Activated CD8-positive, alpha-beta memory T cell treated with anti-CD3 and anti-CD28 coated beads, Interleukin-2, amount 50 U/mL, for 1 hour (primary cell): ENCODE results near the gene SUB1.
"Not testable (repeated sequence)": the region's sequence is repeated elsewhere in the genome, so short reads cannot be mapped to it uniquely, and the experiment has no call there.

Experiments
- DNase-seq: peaks from one replicate; pipeline ENCODE4 v3.0.0-alpha.2; 2020; ENCODE audit errors: extremely low read depth

Gene SUB1

DNA sequence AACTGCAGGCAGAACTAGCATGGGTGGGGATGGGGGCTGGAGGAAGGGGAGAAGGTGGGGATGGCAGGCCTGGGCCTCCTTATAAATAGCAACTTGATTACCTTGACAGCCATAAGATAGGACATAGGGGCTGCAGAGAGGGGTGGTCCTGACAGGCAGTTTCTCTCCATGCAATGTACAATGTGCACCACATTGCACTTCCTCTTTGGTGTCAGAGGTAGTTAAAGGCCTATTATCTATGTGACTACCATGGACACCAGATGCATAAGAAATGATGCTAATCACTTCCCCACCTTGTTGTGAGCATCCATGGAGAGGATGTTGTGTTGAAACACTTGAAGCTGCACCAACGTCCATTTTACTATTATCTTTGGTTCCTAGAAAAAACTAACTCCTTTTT, 20.2 kb upstream of the SUB1 start:
- DNase-seq: no peak

- no peak for DNase-seq
Measured at GRCh38 chr5:32566319-32567111, 18.8 kb upstream of the SUB1 start.

GRCh38 chr5:32571128-32571527, 14.2 kb upstream of the SUB1 start:
- DNase-seq: no peak

GRCh38 chr5:32572778-32573480, 12.4 kb upstream of the SUB1 start:
- DNase-seq: no peak

DNA sequence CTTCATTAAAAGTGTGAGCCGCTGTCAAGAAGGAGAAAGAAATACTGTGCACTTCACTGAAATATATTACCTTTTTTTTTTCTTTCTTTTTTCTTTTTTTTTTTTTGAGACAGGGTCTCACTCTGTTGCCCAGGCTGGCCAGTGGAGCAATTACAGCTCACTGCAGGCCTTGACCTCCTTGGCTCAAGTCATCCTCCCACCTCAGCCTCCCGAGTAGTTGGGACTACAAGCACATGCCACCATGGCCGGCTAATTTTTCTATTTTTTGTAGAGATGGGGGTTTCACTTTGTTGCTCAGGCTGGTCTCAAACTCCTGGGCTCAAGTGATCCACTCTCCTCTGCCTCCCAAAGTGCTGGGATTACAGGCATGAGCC, 11.9 kb upstream of the SUB1 start:
- not testable (repeated sequence) for DNase-seq

DNA sequence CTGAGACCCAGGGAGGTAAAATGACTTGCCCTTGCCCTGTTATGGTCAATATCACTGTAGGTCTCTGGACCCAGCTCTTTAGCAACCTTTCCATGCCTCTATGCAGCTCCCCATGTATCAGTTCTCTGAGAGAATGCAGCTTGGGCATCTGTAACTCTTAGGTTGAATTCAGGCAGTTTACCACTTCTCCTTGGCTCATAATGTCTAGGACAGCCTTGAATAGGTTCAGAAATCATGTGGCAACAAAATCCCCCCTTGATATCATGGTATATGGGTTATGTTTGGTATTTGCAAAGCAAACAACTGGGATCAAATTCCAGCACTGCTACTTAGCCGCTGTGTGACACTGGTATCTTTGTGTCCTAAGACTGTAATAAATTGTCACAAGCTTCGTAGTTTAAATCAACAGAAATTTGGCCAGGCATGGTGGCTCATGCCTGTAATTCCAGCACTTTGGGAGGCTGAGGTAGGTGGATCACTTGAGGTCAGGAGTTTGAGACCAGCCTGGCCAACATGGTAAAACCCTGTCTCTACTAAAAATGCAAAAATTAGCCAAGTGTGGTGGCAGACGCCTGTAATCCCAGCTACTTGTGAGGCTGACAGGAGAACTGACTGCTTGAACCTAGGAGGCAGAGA, 10.7 kb upstream of the SUB1 start:
- DNase-seq: no peak

DNA sequence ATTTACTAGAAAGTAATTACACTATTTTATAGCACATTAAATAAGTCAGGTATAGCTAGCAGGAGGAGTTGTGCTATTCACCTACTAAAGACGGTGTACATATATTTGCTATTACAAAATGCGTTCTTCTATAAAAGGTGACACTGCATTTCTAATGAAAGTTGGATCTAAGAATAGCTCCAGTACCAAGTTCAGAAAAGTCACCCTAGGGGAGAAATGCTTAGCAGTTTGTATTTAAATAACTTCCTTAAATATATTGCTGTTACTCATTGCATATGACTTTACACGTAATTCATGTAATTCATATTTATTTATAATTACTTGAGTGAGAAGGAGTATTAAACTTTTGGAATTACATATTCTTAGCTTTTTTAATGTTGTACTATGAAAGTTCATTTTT, 7.0 kb upstream of the SUB1 start:
- no peak for DNase-seq

- DNase-seq: no peak
Measured at GRCh38 chr5:32578764-32579163, 6.6 kb upstream of the SUB1 start.

DNA sequence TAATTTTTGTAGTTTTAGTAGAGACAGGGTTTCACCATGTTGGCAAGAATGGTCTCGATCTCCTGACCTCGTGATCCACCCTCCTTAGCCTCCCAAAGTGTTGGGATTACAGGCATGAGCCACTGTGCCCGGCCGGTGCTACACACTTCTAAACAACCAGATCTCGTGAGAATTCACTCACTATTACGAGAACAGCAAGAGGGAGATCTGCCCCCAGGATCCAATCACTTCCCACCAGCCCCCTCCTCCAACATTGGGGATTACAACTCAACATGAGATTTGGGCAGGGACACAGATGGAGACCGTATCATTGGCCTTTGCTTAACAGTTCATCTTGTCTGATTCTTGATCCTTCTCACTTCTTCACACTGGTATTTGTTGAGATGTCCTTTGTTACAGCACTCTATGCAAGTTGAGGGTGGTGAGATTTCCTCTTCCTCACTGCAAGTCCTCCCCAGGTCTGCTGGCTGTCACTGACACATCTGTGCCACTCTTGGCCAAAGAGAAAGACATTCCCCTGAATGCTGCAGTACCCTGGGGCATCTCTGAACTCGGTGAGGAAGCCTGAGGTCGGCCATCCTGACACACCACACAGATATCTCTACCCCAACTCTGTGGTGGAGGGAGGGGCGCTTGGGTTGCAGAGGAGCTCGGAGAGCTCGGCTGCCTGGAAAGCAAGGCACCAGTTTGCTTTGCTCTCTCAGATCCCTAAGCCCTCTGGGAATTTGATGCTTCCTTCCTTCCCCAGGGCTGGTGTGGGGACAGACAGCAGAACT, 4.2 kb upstream of the SUB1 start:
- DNase-seq: no peak

- no peak for DNase-seq
Measured at GRCh38 chr5:32583582-32584232, 1.6 kb upstream of the SUB1 start.

DNA sequence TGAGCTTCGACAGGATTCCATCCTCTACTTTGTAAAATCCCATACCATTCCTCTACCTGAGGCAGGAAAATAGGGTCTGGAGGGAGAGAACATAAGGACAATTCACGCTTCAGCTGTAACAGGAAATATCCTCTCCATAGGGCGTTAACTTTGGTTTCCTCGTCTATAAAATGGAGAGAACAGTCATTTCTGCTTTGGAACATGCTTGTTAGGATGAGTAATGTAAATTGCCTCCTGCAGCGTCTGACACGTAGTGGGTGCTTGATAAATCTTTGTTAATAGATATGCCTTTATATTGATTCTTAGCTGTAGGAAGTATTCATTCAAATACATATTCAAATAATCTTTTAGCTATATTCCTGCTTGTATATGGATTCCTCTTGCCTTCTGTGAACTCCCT, 711 bp upstream of the SUB1 start:
- no peak for DNase-seq

- DNase-seq: no peak
Measured at GRCh38 chr5:32585122-32585445, 273 bp upstream of the SUB1 start.

- no peak for DNase-seq
Measured at GRCh38 chr5:32586276-32586599, 881 bp downstream of the SUB1 start.

GRCh38 chr5:32587067-32587551, 1.8 kb downstream of the SUB1 start:
- no peak for DNase-seq

- DNase-seq: no peak
Measured at GRCh38 chr5:32589416-32589815, 4.1 kb downstream of the SUB1 start.

GRCh38 chr5:32589942-32590869, 4.8 kb downstream of the SUB1 start:
- peak; percentile 7 for DNase-seq

DNA sequence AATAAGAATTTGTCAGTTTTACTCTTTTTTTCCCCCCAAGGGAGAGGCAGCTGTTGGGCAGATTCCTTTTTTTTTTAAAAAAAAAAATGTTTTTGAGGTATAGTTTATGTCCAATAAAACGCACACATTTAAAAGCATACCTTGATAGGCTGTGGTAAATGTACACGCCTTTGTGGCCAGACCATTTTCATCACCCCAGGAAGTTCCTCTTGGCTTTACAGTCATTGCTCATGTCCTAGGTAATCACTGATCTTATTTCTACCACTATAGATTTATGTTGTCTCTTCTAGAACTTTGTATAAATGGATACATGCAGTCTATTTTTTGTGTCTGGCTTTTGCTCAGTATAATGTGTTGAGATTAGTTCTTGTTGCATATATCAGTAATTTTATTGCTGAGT, 9.8 kb downstream of the SUB1 start:
- DNase-seq: no peak

DNA sequence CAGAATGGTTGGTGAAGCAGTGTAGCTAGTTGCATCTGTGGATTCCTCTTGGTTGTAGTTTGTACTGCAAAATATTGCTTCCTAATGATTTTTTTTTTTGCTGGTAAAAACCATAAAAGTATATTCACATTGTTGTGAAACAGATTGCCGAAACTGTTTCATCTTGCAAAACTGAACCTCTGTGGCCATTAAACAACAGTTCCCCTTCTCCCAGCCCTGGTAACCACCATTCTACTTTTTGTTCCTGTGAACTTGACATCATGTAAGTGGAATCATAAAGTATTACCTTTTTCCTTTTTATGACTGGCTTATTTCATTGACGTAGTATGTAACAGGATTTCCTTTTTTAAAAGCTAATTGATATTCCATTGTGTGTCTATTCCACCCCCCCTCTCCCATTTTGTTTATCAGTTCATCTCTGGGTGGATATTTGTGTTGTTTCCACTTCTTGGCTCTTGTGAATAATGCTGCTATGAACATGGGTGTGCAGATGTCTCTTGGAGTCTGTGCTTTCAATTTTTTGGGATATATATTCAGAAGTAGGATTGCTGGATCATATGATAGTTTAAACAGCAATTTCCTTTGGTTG, 11.8 kb downstream of the SUB1 start:
- DNase-seq: no peak

- no peak for DNase-seq
Measured at GRCh38 chr5:32598260-32598937, 13.0 kb downstream of the SUB1 start.
